ENCODE measurements around the gene TTR.

TTR gene

DNA sequence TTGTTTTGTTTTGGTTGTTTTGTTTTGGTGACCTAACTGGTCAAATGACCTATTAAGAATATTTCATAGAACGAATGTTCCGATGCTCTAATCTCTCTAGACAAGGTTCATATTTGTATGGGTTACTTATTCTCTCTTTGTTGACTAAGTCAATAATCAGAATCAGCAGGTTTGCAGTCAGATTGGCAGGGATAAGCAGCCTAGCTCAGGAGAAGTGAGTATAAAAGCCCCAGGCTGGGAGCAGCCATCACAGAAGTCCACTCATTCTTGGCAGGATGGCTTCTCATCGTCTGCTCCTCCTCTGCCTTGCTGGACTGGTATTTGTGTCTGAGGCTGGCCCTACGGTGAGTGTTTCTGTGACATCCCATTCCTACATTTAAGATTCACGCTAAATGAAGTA lies at the start of gene TTR:
TSS of gene TTR (plus strand) at position 250 of the 400 bp plus-strand sequence. CDS start at position 276, 26 bp downstream.
- no peak for DNase-seq (ENCODE audit: extremely low read depth, low read depth)
- no peak for TF ChIP-seq CTCF (IDR thresholded peaks at IDR 0.05; ENCODE audit: low read depth, low read length, missing control alignments)
- H3K4me3 ChIP-seq (replicated peaks; ENCODE audit: low read depth, low read length) = no peak within 1 kb of the TSS

DNA sequence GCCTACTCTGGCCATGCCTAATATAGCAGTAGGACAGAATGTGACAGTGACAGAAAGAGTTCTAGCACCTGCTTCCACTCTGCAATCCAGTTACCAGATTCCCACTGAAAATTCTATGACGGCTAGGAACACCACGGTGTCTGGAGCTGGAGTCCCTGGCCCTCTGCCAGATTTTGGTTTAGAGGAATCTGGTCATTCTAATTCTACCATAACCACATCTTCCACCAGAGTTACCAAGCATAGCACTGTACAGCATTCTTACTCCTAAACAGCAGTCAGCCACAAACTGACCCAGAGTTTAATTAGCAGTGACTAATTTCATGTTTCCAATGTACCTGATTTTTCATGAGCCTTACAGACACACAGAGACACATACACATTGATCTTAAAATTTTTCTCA lies 45.2 kb upstream of the TTR start:
- H3K4me3 ChIP-seq (replicated peaks; ENCODE audit: low read depth, low read length) = no peak overlapping the region
- DNase-seq (ENCODE audit: extremely low read depth, low read depth) = no peak
- no peak for TF ChIP-seq CTCF (IDR thresholded peaks at IDR 0.05; ENCODE audit: low read depth, low read length, missing control alignments)

DNA sequence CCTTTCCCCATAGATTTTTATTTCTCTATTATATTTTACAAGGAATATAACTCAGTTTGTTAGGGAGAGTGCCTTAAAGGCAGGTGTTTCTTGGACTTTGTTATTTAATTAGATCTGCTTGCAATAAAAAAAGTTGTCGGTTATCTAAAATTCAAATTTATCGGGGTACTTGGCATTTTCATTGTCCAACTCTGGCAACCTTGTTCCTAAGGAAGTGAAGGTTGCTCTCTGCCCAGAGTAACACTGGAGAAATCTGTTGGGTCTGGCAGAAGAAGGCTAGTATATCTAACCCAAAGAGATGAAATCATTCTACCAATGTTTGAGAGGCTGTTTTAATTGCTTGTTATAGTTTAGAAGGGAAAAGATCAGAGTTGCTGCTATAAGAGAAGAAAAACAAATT lies 42.8 kb upstream of the TTR start:
- H3K4me3 ChIP-seq (replicated peaks; ENCODE audit: low read depth, low read length) = no peak overlapping the region
- no peak for DNase-seq (ENCODE audit: extremely low read depth, low read depth)
- no peak for TF ChIP-seq CTCF (IDR thresholded peaks at IDR 0.05; ENCODE audit: low read depth, low read length, missing control alignments)

- DNase-seq (ENCODE audit: extremely low read depth, low read depth) = no peak
- TF ChIP-seq CTCF (IDR thresholded peaks at IDR 0.05; ENCODE audit: low read depth, low read length, missing control alignments) = no peak
- no peak overlapping the region for H3K4me3 ChIP-seq (replicated peaks; ENCODE audit: low read depth, low read length)
Observed at GRCh38 chr18:31549416-31549815, 42.3 kb upstream of the TTR start.

- DNase-seq (ENCODE audit: extremely low read depth, low read depth) = no peak
- no peak for TF ChIP-seq CTCF (IDR thresholded peaks at IDR 0.05; ENCODE audit: low read depth, low read length, missing control alignments)
Observed at GRCh38 chr18:31551883-31552282, 39.8 kb upstream of the TTR start.

DNA sequence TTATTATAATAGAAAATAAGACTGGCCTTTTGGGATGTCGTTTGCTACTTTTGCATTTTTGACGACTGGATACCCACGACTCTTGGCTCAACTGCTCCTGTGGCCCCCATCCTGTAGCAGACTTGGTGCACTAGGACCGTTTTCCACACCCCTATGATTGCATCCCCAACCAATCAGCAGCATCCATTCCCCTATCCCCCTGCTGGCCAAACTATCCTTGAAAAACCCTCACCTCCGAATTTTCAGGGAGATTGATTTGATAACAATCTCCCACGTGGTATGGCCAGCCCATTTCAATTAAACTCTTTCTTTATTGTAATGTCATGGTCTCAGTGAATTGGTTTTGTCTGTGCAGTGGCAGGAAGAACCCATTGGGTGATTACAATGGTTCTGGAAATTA lies 37.9 kb upstream of the TTR start:
- no peak for DNase-seq (ENCODE audit: extremely low read depth, low read depth)
- no peak overlapping the region for H3K4me3 ChIP-seq (replicated peaks; ENCODE audit: low read depth, low read length)
- TF ChIP-seq CTCF (IDR thresholded peaks at IDR 0.05; ENCODE audit: low read depth, low read length, missing control alignments) = peak; percentile 4

More at GRCh38 chr18:31551883-31552282, 39.8 kb upstream of the TTR start:
- no peak overlapping the region for H3K4me3 ChIP-seq (replicated peaks; ENCODE audit: low read depth, low read length)

GRCh38 chr18:31554776-31555175 lies 36.9 kb upstream of the TTR start:
- DNase-seq (ENCODE audit: extremely low read depth, low read depth) = no peak
- TF ChIP-seq CTCF (IDR thresholded peaks at IDR 0.05; ENCODE audit: low read depth, low read length, missing control alignments) = no peak
- H3K4me3 ChIP-seq (replicated peaks; ENCODE audit: low read depth, low read length) = no peak overlapping the region

Data from HFF-Myc (cell line).